HepG2 (cell line): ENCODE data around the gene LDB3. TPM values are rescaled to one million over a fixed set of nuclear protein-coding genes. Genes with fewer than 3 reads are reported as not detected.

Experiments
- CBFB ChIP-seq: sonication (generic); formaldehyde crosslinking; IDR thresholded peaks from 2 replicates; pipeline ENCODE4 v1.4.0; 2020; ENCODE audit warnings: missing genetic modification reagents
- DMAP1 ChIP-seq: IDR thresholded peaks from 2 replicates; pipeline ENCODE4 v1.6.1; 2016
- ELF4 ChIP-seq: sonication (generic); formaldehyde crosslinking; IDR thresholded peaks from 2 replicates; pipeline ENCODE4 v1.5.0; 2020; ENCODE audit warnings: missing genetic modification reagents, mild to moderate bottlenecking, moderate library complexity, borderline replicate concordance
- MEF2D ChIP-seq: sonication (generic); formaldehyde crosslinking; IDR thresholded peaks from 2 replicates; pipeline ENCODE4 v1.5.1; 2020; ENCODE audit warnings: mild to moderate bottlenecking, missing genetic modification reagents
- SOX6 ChIP-seq, 2 experiments: fragments of 450-650 bp in 1 of 2; sonication (generic) in 1 of 2; formaldehyde crosslinking in 1 of 2; IDR thresholded peaks; 2 replicates each; pipeline versions ENCODE4 v1.4.0 to v1.6.1; 2017 to 2020; ENCODE audit warnings: antibody characterized with exemption in 1 of 2, mild to moderate bottlenecking in 1 of 2, missing genetic modification reagents in 1 of 2
- TBX2 ChIP-seq: sonication (generic); formaldehyde crosslinking; IDR thresholded peaks from 2 replicates; pipeline ENCODE4 v1.5.0; 2020; ENCODE audit warnings: missing genetic modification reagents, mild to moderate bottlenecking, borderline replicate concordance
- ZC3H13 ChIP-seq: sonication (generic); formaldehyde crosslinking; IDR thresholded peaks from 2 replicates; pipeline ENCODE4 v1.8.1; 2023; ENCODE audit warnings: mild to moderate bottlenecking, missing genetic modification reagents, moderate library complexity
- ZFX ChIP-seq: sonication (generic); formaldehyde crosslinking; IDR thresholded peaks from 2 replicates; pipeline ENCODE4 v1.4.0; 2020; ENCODE audit warnings: mild to moderate bottlenecking, low read depth, missing genetic modification reagents, moderate library complexity
- ZNF224 ChIP-seq: sonication (generic); formaldehyde crosslinking; IDR thresholded peaks from 2 replicates; pipeline ENCODE4 v1.5.0; 2020; ENCODE audit warnings: mild to moderate bottlenecking, missing genetic modification reagents
- ZNF331 ChIP-seq: sonication (generic); formaldehyde crosslinking; IDR thresholded peaks from 2 replicates; pipeline ENCODE4 v1.4.0; 2020; ENCODE audit warnings: missing genetic modification reagents
- ZNF724P ChIP-seq: sonication (generic); formaldehyde crosslinking; IDR thresholded peaks from 2 replicates; pipeline ENCODE4 v1.8.0; 2022; ENCODE audit warnings: missing genetic modification reagents, borderline replicate concordance
- ZNF768 ChIP-seq: sonication (generic); formaldehyde crosslinking; IDR thresholded peaks from 2 replicates; pipeline ENCODE4 v1.4.0; 2020; ENCODE audit warnings: missing genetic modification reagents
- polyA plus RNA-seq, 8 experiments: library from polyadenylated mRNA; depleted of rRNA in 3 of 8; stranded (reverse) in 7 of 8; unstranded in 1 of 8; fragments of >200 nt; fragmentation: Illumina TruSeq in 4 of 8; extraction: Trizol in 4 of 8; gene quantifications; 2 replicates each; pipeline versions ENCODE4 v1.2.1 to v1.2.3, GENCODE V29; 2011 to 2016; ENCODE audit warnings: low read depth in 4 of 8, missing spikeins in 1 of 8, mixed read lengths in 1 of 8; ENCODE audit not compliant: insufficient read depth in 1 of 8
- total RNA-seq, 5 experiments: library from RNA; depleted of rRNA; stranded (reverse); fragments of >200 nt; fragmentation: Illumina TruSeq; extraction: Trizol; gene quantifications; 2 replicates each; pipeline ENCODE4 v1.2.3, GENCODE V29; 2016; ENCODE audit warnings: low read depth in 1 of 5
- TF ChIP-seq, protein P1 (sequence below): sonication (generic); formaldehyde crosslinking; conservative IDR thresholded peaks from 2 replicates; pipeline ENCODE4 v1.4.0; 2020; ENCODE audit warnings: missing genetic modification reagents
- TF ChIP-seq, protein P2 (sequence below): sonication (generic); formaldehyde crosslinking; IDR thresholded peaks from 2 replicates; pipeline ENCODE4 v1.4.0; 2020; ENCODE audit warnings: mild to moderate bottlenecking, missing genetic modification reagents
- TF ChIP-seq, protein P3 (sequence below): sonication (generic); formaldehyde crosslinking; IDR thresholded peaks from 2 replicates; pipeline ENCODE4 v1.4.0; 2020; ENCODE audit warnings: missing genetic modification reagents
- TF ChIP-seq, protein P4 (sequence below): sonication (generic); formaldehyde crosslinking; IDR thresholded peaks from 2 replicates; pipeline ENCODE4 v1.5.1; 2020; ENCODE audit warnings: missing genetic modification reagents, mild to moderate bottlenecking, borderline replicate concordance
- TF ChIP-seq, protein P5 (sequence below): sonication (generic); formaldehyde crosslinking; IDR thresholded peaks from 2 replicates; pipeline ENCODE4 v1.5.1; 2020; ENCODE audit warnings: missing genetic modification reagents, mild to moderate bottlenecking, borderline replicate concordance

The LDB3 gene
- total and polyA plus RNA-seq, 2 of the 13 experiments (the other 11 are each of a cell fraction or from before 2014, with no cell fraction given) = not detected

DNA sequence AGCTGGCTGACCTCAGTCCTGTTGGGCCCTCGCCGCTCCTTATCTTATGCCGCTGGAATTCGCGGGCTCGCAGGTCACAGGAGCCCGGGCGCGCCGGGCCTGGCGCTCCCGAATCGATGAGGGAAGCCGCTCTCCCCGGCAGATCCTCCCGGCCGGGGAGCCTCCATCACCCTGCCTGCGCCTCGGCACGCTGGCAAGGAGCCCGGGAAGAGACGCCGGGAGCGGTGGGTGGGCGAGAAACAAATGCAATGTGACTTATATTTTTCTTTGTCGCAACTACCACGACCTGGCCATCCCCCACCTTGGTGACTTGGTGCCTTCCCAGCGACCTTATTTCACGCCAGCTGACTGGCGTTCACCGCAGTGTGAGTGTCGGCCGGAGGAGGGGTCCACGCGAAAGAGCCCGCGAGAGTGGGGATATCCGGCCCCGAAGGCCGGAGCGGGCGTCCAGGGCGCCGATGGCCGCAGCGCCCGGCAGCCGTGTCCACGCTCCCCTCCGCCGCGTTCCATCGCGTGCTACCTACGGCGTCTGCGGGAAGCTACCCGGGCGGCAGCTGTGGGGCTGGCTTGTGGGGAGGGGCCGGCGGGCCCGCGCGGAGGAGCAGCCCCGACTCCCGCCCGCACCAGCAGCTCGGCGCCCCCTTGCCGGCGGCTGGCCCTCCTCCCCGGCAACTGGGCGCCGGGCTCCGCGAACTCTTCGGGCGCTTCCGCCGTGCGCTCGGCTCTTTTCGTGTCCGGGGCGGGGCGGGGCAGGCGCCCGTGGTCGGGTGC is 87.6 kb downstream of the LDB3 start (continued):
- TF ChIP-seq, protein P1, sequence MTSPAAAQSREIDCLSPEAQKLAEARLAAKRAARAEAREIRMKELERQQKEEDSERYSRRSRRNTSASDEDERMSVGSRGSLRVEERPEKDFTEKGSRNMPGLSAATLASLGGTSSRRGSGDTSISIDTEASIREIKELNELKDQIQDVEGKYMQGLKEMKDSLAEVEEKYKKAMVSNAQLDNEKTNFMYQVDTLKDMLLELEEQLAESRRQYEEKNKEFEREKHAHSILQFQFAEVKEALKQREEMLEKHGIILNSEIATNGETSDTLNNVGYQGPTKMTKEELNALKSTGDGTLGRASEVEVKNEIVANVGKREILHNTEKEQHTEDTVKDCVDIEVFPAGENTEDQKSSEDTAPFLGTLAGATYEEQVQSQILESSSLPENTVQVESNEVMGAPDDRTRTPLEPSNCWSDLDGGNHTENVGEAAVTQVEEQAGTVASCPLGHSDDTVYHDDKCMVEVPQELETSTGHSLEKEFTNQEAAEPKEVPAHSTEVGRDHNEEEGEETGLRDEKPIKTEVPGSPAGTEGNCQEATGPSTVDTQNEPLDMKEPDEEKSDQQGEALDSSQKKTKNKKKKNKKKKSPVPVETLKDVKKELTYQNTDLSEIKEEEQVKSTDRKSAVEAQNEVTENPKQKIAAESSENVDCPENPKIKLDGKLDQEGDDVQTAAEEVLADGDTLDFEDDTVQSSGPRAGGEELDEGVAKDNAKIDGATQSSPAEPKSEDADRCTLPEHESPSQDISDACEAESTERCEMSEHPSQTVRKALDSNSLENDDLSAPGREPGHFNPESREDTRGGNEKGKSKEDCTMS (CRISPR knock-in tag) = no peak
- peak; percentile 78 for TF ChIP-seq ZFX (CRISPR knock-in tag)
- peak; percentile 54; the same call in 1 of the 2 replicates for TF ChIP-seq DMAP1 (CRISPR knock-in tag)
- TF ChIP-seq, protein P2, sequence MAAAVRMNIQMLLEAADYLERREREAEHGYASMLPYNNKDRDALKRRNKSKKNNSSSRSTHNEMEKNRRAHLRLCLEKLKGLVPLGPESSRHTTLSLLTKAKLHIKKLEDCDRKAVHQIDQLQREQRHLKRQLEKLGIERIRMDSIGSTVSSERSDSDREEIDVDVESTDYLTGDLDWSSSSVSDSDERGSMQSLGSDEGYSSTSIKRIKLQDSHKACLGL (CRISPR knock-in tag) = peak; percentile 43
- TF ChIP-seq, protein P3, sequence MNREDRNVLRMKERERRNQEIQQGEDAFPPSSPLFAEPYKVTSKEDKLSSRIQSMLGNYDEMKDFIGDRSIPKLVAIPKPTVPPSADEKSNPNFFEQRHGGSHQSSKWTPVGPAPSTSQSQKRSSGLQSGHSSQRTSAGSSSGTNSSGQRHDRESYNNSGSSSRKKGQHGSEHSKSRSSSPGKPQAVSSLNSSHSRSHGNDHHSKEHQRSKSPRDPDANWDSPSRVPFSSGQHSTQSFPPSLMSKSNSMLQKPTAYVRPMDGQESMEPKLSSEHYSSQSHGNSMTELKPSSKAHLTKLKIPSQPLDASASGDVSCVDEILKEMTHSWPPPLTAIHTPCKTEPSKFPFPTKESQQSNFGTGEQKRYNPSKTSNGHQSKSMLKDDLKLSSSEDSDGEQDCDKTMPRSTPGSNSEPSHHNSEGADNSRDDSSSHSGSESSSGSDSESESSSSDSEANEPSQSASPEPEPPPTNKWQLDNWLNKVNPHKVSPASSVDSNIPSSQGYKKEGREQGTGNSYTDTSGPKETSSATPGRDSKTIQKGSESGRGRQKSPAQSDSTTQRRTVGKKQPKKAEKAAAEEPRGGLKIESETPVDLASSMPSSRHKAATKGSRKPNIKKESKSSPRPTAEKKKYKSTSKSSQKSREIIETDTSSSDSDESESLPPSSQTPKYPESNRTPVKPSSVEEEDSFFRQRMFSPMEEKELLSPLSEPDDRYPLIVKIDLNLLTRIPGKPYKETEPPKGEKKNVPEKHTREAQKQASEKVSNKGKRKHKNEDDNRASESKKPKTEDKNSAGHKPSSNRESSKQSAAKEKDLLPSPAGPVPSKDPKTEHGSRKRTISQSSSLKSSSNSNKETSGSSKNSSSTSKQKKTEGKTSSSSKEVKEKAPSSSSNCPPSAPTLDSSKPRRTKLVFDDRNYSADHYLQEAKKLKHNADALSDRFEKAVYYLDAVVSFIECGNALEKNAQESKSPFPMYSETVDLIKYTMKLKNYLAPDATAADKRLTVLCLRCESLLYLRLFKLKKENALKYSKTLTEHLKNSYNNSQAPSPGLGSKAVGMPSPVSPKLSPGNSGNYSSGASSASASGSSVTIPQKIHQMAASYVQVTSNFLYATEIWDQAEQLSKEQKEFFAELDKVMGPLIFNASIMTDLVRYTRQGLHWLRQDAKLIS (CRISPR knock-in tag) = no peak
- TF ChIP-seq, protein P4, sequence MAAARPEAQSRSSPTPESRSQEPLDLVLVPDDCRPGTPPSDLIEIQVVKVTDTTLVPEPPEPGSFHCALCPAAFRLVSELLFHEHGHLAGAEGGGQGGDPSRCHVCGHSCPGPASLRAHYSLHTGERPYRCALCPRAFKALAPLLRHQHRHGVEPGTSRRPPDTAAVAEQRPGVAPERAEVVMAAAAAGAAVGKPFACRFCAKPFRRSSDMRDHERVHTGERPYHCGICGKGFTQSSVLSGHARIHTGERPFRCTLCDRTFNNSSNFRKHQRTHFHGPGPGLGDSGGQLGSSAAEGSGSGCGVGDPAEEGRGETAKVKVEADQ (CRISPR knock-in tag) = peak; percentile 78; the same call in 1 of the 2 replicates
- peak; percentile 21 for TF ChIP-seq ZNF331 (CRISPR knock-in tag)
- peak; percentile 59 for TF ChIP-seq TBX2
- TF ChIP-seq ZC3H13 = peak; percentile 83
- TF ChIP-seq ZNF724P (CRISPR knock-in tag) = no peak
- TF ChIP-seq CBFB (CRISPR knock-in tag) = no peak
- no peak for TF ChIP-seq ZNF224
- 0 out of 2 replicates have a peak, but pooled peaks have one; percentile 29 for TF ChIP-seq ZNF768
- TF ChIP-seq, protein P5, sequence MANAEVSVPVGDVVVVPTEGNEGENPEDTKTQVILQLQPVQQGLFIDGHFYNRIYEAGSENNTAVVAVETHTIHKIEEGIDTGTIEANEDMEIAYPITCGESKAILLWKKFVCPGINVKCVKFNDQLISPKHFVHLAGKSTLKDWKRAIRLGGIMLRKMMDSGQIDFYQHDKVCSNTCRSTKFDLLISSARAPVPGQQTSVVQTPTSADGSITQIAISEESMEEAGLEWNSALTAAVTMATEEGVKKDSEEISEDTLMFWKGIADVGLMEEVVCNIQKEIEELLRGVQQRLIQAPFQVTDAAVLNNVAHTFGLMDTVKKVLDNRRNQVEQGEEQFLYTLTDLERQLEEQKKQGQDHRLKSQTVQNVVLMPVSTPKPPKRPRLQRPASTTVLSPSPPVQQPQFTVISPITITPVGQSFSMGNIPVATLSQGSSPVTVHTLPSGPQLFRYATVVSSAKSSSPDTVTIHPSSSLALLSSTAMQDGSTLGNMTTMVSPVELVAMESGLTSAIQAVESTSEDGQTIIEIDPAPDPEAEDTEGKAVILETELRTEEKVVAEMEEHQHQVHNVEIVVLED (CRISPR knock-in tag) = peak; percentile 47; the same call in 1 of the 2 replicates
- TF ChIP-seq ELF4 = no peak
- no peak for TF ChIP-seq SOX6 (IDR thresholded peaks at IDR 0.05)
- TF ChIP-seq SOX6 (CRISPR knock-in tag; IDR thresholded peaks at IDR 0.05) = peak; percentile 61; the same call in 1 of the 2 replicates
- peak; percentile 56; the same call in 1 of the 2 replicates for TF ChIP-seq MEF2D (CRISPR knock-in tag)
